Measurements from ENCODE around the gene HDAC2. TPM values are rescaled to one million over a fixed set of nuclear protein-coding genes. Genes with fewer than 3 reads are reported as not detected.

Gene HDAC2
- total RNA-seq, 2 donors from 2014 or later = 25.6 to 32.4 TPM

- no peaks in the 10 kb centered on the region for H3K27me3 ChIP-seq
- TF ChIP-seq CTCF (IDR thresholded peaks at IDR 0.05) = no peak
- no peak overlapping the region for H3K27ac ChIP-seq
- H3K4me3 ChIP-seq = no peak overlapping the region
- no peak for DNase-seq (ENCODE audit: low spot score)
- peaks cover 0 to 7% of the 10 kb centered on the region in 2 donors for H3K4me1 ChIP-seq
- H3K9me3 ChIP-seq = peaks cover 0 to 2% of the 10 kb centered on the region in 2 donors
- no peaks in the 10 kb centered on the region for H3K36me3 ChIP-seq
Observed at GRCh38 chr6:113908801-113909200, 62.1 kb downstream of the HDAC2 start.

- H3K36me3 ChIP-seq = no peaks in the 10 kb centered on the region
- no peak for TF ChIP-seq CTCF (IDR thresholded peaks at IDR 0.05)
- H3K4me1 ChIP-seq = peaks cover 0 to 10% of the 10 kb centered on the region in 2 donors
- H3K27me3 ChIP-seq = no peaks in the 10 kb centered on the region
- H3K9me3 ChIP-seq = no peaks in the 10 kb centered on the region
- DNase-seq (ENCODE audit: low spot score) = no peak
- no peak overlapping the region for H3K4me3 ChIP-seq
- no peak overlapping the region for H3K27ac ChIP-seq
Observed at GRCh38 chr6:113907102-113907815, 63.7 kb downstream of the HDAC2 start.

- H3K4me1 ChIP-seq = peaks cover 0 to 10% of the 10 kb centered on the region in 2 donors
- no peak overlapping the region for H3K27ac ChIP-seq
- DNase-seq (ENCODE audit: low spot score) = no peak
- H3K4me3 ChIP-seq = no peak overlapping the region
- no peaks in the 10 kb centered on the region for H3K27me3 ChIP-seq
- no peaks in the 10 kb centered on the region for H3K36me3 ChIP-seq
- no peaks in the 10 kb centered on the region for H3K9me3 ChIP-seq
- no peak for TF ChIP-seq CTCF (IDR thresholded peaks at IDR 0.05)
Observed at GRCh38 chr6:113903666-113904330, 67.2 kb downstream of the HDAC2 start.

- H3K27ac ChIP-seq = no peak overlapping the region
- no peak for TF ChIP-seq CTCF (IDR thresholded peaks at IDR 0.05)
Observed at GRCh38 chr6:113901482-113901881, 69.5 kb downstream of the HDAC2 start.

GRCh38 chr6:113894712-113895674 is 76.0 kb downstream of the HDAC2 start:
- Histone ChIP-seq H3K27me3 (no peaks in the 10 kb centered on the region), H3K4me3 (no peak overlapping the region), H3K27ac (no peak overlapping the region), H3K4me1 (no peaks in the 10 kb centered on the region), H3K9me3 (peaks cover 0 to 12% of the 10 kb centered on the region in 2 donors), H3K36me3 (no peaks in the 10 kb centered on the region)
- TF ChIP-seq CTCF (IDR thresholded peaks at IDR 0.05) = no peak
- no peak for DNase-seq (ENCODE audit: low spot score)

More at GRCh38 chr6:113901482-113901881, 69.5 kb downstream of the HDAC2 start:
- Histone ChIP-seq H3K4me1 (peaks cover 0 to 10% of the 10 kb centered on the region in 2 donors), H3K9me3 (no peaks in the 10 kb centered on the region), H3K36me3 (no peaks in the 10 kb centered on the region), H3K27me3 (no peaks in the 10 kb centered on the region), H3K4me3 (no peak overlapping the region)
- DNase-seq (ENCODE audit: low spot score) = no peak

Data from right atrium auricular region (tissue), 2 donors.